DOHH2 (cell line): ENCODE results near the gene HTRA3.

Experiments used
- H3F3A ChIP-seq: fragments of 200-600 bp; sonication (generic), shearing (Covaris generic); 2 replicates; pipeline ENCODE4 v1.6.0; 2016; ENCODE audit warnings: antibody characterized with exemption, mild to moderate bottlenecking; ENCODE audit not compliant: control insufficient read depth, insufficient read depth
- H3K27ac ChIP-seq: fragments of 200-600 bp; sonication (generic); 2 replicates; pipeline ENCODE4 v1.5.1; 2014; ENCODE audit warnings: low read depth, mild to moderate bottlenecking, low read length, moderate library complexity
- H3K27me3 ChIP-seq: fragments of 200-600 bp; sonication (generic); 2 replicates; pipeline ENCODE4 v1.6.1; 2014; ENCODE audit warnings: mild to moderate bottlenecking, low read length, mixed read lengths; ENCODE audit not compliant: control insufficient read depth
- H3K36me3 ChIP-seq: fragments of 200-600 bp; sonication (generic); 2 replicates; pipeline ENCODE4 v1.6.1; 2014; ENCODE audit warnings: mild to moderate bottlenecking, low read length, moderate library complexity, mixed read lengths; ENCODE audit not compliant: control insufficient read depth
- H3K4me1 ChIP-seq: fragments of 200-600 bp; sonication (generic); 2 replicates; pipeline ENCODE4 v1.6.1; 2014; ENCODE audit warnings: mild to moderate bottlenecking, low read length, mixed read lengths; ENCODE audit not compliant: control insufficient read depth
- H3K4me2 ChIP-seq: fragments of 200-600 bp; sonication (generic); 2 replicates; pipeline ENCODE4 v1.6.0; 2014; ENCODE audit warnings: mild to moderate bottlenecking, low read length, moderate library complexity
- H3K4me3 ChIP-seq: fragments of 200-600 bp; sonication (generic); 2 replicates; pipeline ENCODE4 v1.5.1; 2014; ENCODE audit warnings: mild to moderate bottlenecking, low read length, mixed read lengths
- H3K79me2 ChIP-seq: fragments of 200-600 bp; sonication (generic); 2 replicates; pipeline ENCODE4 v1.6.1; 2014; ENCODE audit warnings: mild to moderate bottlenecking, low read length, mixed read lengths; ENCODE audit not compliant: control insufficient read depth
- H3K9me2 ChIP-seq: fragments of 200-600 bp; sonication (generic); replicated peaks from 2 replicates; pipeline ENCODE4 v1.6.1; 2014; ENCODE audit warnings: mild to moderate bottlenecking, low read length, mixed read lengths; ENCODE audit not compliant: control insufficient read depth
- H3K9me3 ChIP-seq: fragments of 200-600 bp; sonication (generic); 2 replicates; pipeline ENCODE4 v1.6.1; 2014; ENCODE audit warnings: antibody characterized with exemption, low read length, mixed read lengths; ENCODE audit not compliant: control insufficient read depth, insufficient read depth
- H4K20me1 ChIP-seq: fragments of 200-600 bp; sonication (generic); 2 replicates; pipeline ENCODE4 v1.6.0; 2014; ENCODE audit warnings: low read depth, mild to moderate bottlenecking, antibody characterized with exemption, low read length, moderate library complexity; ENCODE audit not compliant: control insufficient read depth, insufficient read depth
- CTCF ChIP-seq: fragments of 200-600 bp; sonication (generic); IDR thresholded peaks from one replicate; pipeline ENCODE4 v1.5.1; 2014; ENCODE audit warnings: antibody characterized with exemption, mild to moderate bottlenecking, low read depth, low read length; ENCODE audit not compliant: poor library complexity, severe bottlenecking
- EZH2phosphoT487 ChIP-seq: fragments of 200-600 bp; sonication (generic); IDR thresholded peaks from 2 replicates; pipeline ENCODE4 v1.6.1; 2017; ENCODE audit warnings: borderline replicate concordance, mild to moderate bottlenecking, antibody characterized with exemption, low read length, moderate library complexity, mixed read lengths

The HTRA3 gene

GRCh38 chr4:8311101-8312068 is 41.8 kb downstream of the HTRA3 start:
- Histone ChIP-seq H3K4me1 (peaks cover 17% of the 10 kb centered on the region), H3K4me3 (no peak overlapping the region), H4K20me1 (no peaks in the 10 kb centered on the region), H3K27ac (no peak overlapping the region), H3K9me2 (no peaks in the 10 kb centered on the region), H3K4me2 (no peak overlapping the region), H3K27me3 (no peaks in the 10 kb centered on the region), H3K79me2 (no peaks in the 10 kb centered on the region), H3K9me3 (no peaks in the 10 kb centered on the region), H3K36me3 (no peaks in the 10 kb centered on the region), H3F3A (0 out of 2 replicates have a peak, but pooled peaks cover 2% of the 10 kb centered on the region)
- TF ChIP-seq CTCF (no peak), EZH2phosphoT487 (no peak)

GRCh38 chr4:8312069-8312445 is 42.5 kb downstream of the HTRA3 start:
- H3K27ac ChIP-seq = no peak overlapping the region
- H3K4me1 ChIP-seq = peaks cover 24% of the 10 kb centered on the region
- TF ChIP-seq EZH2phosphoT487 (no peak), CTCF (no peak)
- no peaks in the 10 kb centered on the region for H3K79me2 ChIP-seq
- H4K20me1 ChIP-seq = no peaks in the 10 kb centered on the region
- H3K36me3 ChIP-seq = no peaks in the 10 kb centered on the region
- H3K4me3 ChIP-seq = no peak overlapping the region
- 0 out of 2 replicates have a peak, but pooled peaks cover 2% of the 10 kb centered on the region for H3F3A ChIP-seq
- H3K4me2 ChIP-seq = no peak overlapping the region
- H3K9me3 ChIP-seq = no peaks in the 10 kb centered on the region
- no peaks in the 10 kb centered on the region for H3K9me2 ChIP-seq
- no peaks in the 10 kb centered on the region for H3K27me3 ChIP-seq

- Histone ChIP-seq H3K79me2 (no peaks in the 10 kb centered on the region), H3K27me3 (no peaks in the 10 kb centered on the region), H3K27ac (no peak overlapping the region), H3K9me3 (no peaks in the 10 kb centered on the region), H3K36me3 (no peaks in the 10 kb centered on the region), H3K4me2 (no peak overlapping the region), H3K9me2 (no peaks in the 10 kb centered on the region), H3F3A (0 out of 2 replicates have a peak, but pooled peaks cover 2% of the 10 kb centered on the region), H3K4me1 (peaks cover 32% of the 10 kb centered on the region), H4K20me1 (no peaks in the 10 kb centered on the region), H3K4me3 (no peak overlapping the region)
- no peak for TF ChIP-seq CTCF
- no peak for TF ChIP-seq EZH2phosphoT487
Observed at GRCh38 chr4:8312976-8313375, 43.4 kb downstream of the HTRA3 start.
